ENCODE results near the gene TBC1D3. TPM values are rescaled to one million over a fixed set of nuclear protein-coding genes. Genes with fewer than 3 reads are reported as not detected.

Gene TBC1D3
- not detected for total RNA-seq

GRCh38 chr17:38192455-38192854 is at the start of gene TBC1D3:
Gene TBC1D3, minus strand, starts transcription at chr17:38192555. Its CDS starts 1,526 bp downstream, at chr17:38191029.

Small RNA genes lying within 50 kb of the gene (small RNA-seq; reads per million reads assigned to genes)
- gene RF00019 (ENCODE audit: low replicate concordance) (not detected), gene RNA5SP526 (ENCODE audit: low replicate concordance) (not detected)

Other genes with a start within 250 kb of the TBC1D3 start
- gene TBC1D3L, start 203.5 kb downstream of the TBC1D3 start, total RNA-seq: 22.5 TPM
- not detected for gene TBC1D3D, start 188.6 kb downstream of the TBC1D3 start, total RNA-seq
- gene TBC1D3C, start 123.9 kb downstream of the TBC1D3 start, total RNA-seq: 1.9 TPM
- gene TBC1D3E, start 64.6 kb downstream of the TBC1D3 start, total RNA-seq: not detected
- gene MRPL45, start 104.6 kb upstream of the TBC1D3 start, total RNA-seq: 27.5 TPM
- 0.63 TPM for gene GPR179, start 151.4 kb upstream of the TBC1D3 start, total RNA-seq
- 64.8 TPM for gene SOCS7, start 159.3 kb upstream of the TBC1D3 start, total RNA-seq
- 75.7 TPM for gene ARHGAP23, start 235.9 kb upstream of the TBC1D3 start, total RNA-seq

Measured in parietal lobe (tissue), 2 donors.